GM21515 (cell line): ENCODE results near the gene FXYD1.
"Not testable (repeated sequence)": the region's sequence is repeated elsewhere in the genome, so short reads cannot be mapped to it uniquely, and the experiment has no call there.

ENCODE experiments used
- ATAC-seq: cut with Tn5 transposase; IDR thresholded peaks from one replicate; pipeline ENCODE4 v1.9.1; 2021; ENCODE audit not compliant: unreplicated experiment

FXYD1 gene

DNA sequence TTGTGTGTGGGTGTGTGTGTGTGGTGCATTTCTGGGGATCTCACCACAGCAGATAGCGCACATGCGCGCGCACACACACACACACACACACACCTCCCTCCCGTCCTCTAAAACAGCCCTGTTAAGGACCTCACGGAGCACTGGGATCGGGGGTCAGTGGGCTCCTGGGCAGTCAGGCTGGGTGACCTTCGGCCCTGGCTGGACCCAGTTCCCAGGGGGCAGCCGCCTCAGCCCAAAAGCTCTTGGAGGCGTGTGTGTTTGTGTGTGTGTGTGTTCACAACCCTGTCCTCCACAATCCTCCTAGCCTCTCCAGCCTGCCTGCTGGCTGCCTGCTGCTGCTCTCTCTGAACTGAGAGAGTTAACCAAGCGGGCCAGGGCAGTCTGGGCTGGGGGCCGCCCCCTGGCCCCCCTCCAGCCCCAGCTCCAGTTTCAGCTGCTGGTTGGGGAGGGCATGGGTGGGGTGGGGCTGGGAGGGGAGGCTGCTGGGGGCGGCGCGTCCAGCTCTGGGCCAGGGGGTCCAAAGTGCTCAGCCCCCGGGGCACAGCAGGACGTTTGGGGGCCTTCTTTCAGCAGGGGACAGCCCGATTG lies at the start of gene FXYD1:
FXYD1 (plus strand) TSS at position 520 of the 588 bp plus-strand sequence. CDS start 1,256 bp downstream, outside the sequence.
- no peak for ATAC-seq

DNA sequence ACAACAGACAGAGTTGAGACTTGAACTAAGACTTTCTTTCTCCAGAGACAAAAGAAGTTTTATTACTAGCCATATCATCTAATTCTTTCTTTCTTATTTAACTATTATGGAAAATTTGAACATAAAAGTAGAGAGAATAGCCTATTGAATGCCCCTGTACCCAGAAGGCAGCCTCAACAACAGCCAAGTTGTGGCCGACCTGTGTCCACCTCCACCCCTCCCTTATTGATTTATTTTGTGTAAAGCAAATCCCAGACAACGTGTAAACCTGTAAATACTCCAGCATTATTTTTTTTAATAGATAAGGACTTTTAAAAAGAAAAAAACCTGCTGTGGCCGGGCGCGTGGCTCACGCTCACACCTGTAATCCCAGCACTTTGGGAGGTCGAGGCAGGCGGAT lies 49.1 kb upstream of the FXYD1 start:
- no peak for ATAC-seq

DNA sequence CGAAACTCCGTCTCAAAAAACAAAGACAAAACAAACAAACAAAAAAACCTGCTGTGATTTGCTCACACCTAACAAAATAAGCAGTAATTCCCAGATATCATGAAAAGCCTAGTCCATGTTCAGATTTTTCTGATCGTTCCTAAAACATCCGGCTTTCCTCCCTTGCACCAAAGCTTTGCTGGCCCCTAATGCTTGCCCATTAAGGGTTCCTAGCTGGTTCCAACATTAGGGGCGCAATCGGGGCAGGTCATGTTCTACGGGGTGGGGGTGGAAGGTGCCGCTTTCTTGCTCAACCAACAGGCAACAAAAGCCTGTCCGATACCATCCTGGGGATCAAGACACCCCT lies 48.5 kb upstream of the FXYD1 start:
- ATAC-seq = no peak

- ATAC-seq = no peak
Observed at GRCh38 chr19:35090506-35091214, 48.0 kb upstream of the FXYD1 start.

- ATAC-seq = no peak
Observed at GRCh38 chr19:35093430-35093829, 45.2 kb upstream of the FXYD1 start.

GRCh38 chr19:35093941-35094647 lies 44.5 kb upstream of the FXYD1 start:
- ATAC-seq = no peak

DNA sequence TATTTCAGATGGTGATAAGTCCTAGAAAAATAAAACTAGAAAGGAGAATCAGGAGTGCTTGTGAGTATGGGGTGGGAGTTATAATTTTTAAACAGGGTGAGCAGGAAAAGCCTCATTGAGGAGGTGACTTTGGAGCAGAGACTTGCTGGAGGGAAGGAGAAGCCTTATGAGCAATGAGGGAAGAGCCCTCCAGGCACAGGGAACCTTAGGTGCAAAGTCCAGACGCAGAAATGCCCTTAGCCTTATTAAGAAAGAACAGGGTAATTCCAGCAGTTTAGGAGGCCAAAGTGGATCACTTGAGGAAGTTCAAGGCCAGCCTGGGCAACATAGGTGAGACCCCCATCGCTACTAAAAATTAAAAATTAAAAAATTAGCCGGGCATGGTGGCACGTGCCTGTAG lies 44.0 kb upstream of the FXYD1 start:
- no peak for ATAC-seq

- no peak for ATAC-seq
Observed at GRCh38 chr19:35095667-35096368, 42.8 kb upstream of the FXYD1 start.

DNA sequence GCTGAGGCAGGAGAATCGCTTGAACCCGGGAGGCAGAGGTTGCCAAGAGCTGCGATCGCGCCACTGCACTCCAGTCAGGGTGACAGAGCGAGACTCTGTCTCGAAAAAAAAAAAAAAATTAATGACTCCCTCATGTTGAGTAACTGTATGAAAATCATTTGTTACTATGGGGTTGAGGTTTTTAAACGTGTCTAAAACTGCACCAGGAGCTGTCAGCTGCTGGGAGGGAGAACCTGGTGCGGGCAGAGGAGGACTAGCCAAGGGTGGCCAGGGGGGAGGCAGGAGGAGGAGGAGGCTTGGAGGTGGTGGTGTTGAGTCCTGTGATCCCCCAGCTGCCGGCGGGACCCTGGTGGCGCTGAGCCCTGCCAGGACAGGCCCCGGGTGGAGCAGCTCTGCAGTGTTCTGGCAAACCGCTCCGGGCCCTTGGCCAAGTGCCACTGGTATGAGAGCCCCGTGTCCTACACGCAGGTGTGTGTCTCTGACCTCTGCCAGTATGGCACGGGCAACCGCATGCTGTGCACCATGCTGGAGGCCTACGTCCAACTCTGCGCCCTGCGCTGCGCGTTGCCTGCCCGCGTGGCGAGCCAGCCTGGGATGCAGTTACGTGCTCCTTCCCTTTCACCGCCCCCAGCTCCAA lies 40.1 kb upstream of the FXYD1 start:
- no peak for ATAC-seq

DNA sequence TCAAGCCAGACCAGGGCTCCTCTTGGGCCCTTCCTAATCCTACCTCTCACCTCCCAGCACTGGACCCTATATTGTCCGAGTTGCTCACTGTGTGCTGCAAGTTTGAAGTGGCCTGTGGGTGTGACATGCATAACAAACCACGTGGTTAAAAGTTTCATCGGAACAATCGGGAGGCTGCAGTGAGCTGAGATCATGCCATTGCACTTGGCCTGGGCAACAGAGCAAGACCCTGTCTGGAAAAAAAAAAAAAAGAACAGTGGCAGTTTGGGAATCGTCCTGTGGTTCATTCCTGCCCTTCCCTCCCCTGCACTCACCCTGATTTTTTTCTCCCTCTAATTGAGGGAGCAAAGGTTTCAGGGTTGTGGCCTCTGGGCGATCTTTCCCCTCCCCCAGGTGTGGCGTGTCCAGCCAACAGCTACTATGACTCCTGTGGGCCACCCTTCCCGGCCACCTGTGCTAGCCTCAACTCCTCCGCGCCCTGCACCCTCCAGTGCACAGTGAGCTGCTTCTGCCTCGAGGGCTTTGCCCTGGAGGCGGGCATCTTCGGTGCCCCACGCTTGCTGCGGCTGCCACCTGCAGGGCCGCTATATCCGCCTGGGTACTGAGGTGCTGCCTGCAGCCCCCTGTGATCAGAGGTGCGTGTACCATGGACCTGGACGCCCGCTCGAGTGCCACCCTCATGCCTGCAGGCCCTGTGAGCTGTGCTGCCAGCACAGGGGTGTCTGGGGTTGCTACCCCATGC lies 39.3 kb upstream of the FXYD1 start:
- ATAC-seq = no peak

DNA sequence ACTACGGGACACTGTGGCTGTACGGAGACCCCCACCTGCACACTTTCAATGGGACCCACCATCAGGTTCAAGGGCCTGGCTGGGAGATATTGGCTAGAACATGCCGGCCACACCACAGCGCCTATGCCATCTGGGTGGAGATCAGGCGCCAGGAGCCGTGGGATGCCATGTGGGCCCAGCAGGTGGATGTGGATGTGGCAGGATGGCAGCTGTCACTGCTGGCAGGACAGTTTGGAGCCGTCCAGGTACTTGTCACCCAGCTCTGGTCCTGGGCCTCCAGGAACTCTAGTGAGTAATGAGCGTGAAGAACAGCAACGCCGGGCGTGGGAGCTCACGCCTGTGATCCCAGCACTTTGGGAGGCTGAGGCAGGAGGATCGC lies 38.7 kb upstream of the FXYD1 start:
- no peak for ATAC-seq

GRCh38 chr19:35100588-35101533 lies 37.8 kb upstream of the FXYD1 start:
- ATAC-seq = no peak

- not testable (repeated sequence) for ATAC-seq
Observed at GRCh38 chr19:35101949-35102348, 36.7 kb upstream of the FXYD1 start.

DNA sequence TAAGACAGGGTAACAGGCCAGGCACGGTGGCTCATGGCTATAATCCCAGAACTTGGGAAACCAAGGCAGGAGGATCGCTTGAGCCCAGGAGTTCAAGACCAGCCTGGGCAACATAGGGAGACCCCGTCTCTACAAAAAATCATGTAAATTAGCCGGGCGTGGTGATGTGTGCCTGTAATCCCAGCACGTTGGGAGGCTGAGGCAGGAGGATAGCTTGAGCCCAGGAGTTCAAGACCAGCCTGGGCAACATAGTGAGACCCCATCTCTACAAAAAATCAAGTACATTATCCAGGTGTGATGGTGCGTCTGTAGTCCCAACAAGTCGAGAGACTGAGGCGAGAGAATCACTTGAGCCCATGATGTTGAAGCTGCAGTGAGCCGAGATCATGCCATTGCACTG lies 35.0 kb upstream of the FXYD1 start:
- not testable (repeated sequence) for ATAC-seq

- ATAC-seq = no peak
Observed at GRCh38 chr19:35104361-35104760, 34.3 kb upstream of the FXYD1 start.

- no peak for ATAC-seq
Observed at GRCh38 chr19:35105047-35105410, 33.6 kb upstream of the FXYD1 start.

DNA sequence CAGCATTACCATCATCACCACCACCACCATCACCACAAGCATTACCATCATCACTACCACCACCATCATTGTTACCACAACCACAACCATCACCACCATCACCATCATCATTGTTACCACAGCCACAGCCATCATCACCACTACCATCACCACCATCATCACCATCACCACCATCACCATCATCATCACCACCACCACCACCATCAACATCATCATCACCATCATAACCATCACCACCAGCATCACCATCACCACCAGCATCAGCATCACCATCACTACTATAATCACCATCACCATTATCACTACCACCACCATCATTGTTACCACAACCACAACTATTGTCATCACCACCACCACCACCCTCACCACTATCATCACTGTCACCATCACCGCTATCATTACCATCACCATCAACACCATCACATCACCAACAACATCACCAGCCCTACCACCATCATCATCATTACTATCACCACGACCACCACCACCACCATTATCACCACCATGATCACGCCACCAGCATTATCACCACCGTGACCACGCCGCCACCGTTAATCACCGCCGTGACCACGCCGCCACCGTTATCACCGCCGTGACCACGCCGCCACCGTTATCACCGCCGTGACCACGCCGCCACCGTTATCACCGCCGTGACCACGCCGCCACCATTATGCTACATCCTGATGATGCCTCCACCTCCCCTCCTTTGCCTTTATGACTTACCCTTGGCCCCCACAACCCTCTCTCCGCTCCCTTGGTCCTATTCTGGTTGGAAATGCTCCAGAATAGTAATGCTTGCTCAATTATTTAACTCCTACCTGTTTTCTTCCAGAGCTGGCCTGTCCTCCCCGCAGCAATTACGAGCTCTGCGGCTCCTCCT lies 33.0 kb upstream of the FXYD1 start:
- ATAC-seq = no peak

- ATAC-seq = no peak
Observed at GRCh38 chr19:35106291-35106583, 32.4 kb upstream of the FXYD1 start.
